ENCODE measurements around the gene BPIFA2. TPM values are rescaled to one million over a fixed set of nuclear protein-coding genes. Genes with fewer than 3 reads are reported as not detected.

BPIFA2 gene
- total and polyA plus RNA-seq, 2 of the 4 experiments (the other 2 are of a cell fraction), result not detected

DNA sequence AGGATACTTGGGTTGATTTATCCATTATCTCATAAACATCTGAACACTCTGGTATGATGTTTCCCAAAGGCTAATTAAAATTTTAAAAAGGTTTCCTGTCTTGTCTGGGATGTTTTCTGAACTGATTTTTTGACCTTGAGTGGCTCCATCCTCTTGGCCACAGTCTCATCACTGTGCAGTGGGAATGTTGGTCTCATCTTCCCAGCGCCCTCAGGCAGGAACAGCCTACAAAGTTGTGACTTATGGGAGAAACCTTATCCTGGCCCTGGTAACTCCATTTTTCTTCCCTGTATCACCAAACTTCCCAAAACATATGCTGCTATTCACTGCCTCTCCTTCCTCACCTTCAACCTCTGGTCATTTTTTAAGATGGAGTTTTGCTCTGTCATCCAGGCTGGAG, 42.4 kb downstream of the BPIFA2 start:
- Histone ChIP-seq H2AK5ac (ENCODE audit: low read depth, low read length) (no peak overlapping the region), H3K4me1 (ENCODE audit: control insufficient read depth, insufficient read depth, low read length) (no peaks in the 10 kb centered on the region), H3K56ac (ENCODE audit: extremely low read depth, insufficient read depth, low read length) (no peak overlapping the region), H3K9me3 (ENCODE audit: control insufficient read depth, insufficient read depth, low read length) (no peaks in the 10 kb centered on the region), H2BK15ac (ENCODE audit: low read depth, low read length) (no peak overlapping the region), H3K36me3 (ENCODE audit: control insufficient read depth, insufficient read depth, low read length) (no peaks in the 10 kb centered on the region), H3K9ac (ENCODE audit: low read depth, low read length) (no peak overlapping the region), H2AK9ac (replicated peaks; ENCODE audit: low read depth, low read length, poor library complexity) (no peak overlapping the region), H4K20me1 (ENCODE audit: insufficient read depth, low read length) (no peaks in the 10 kb centered on the region), H3K14ac (replicated peaks; ENCODE audit: low read depth, low read length) (no peak overlapping the region), H2BK5ac (ENCODE audit: low read depth, low read length, poor library complexity, severe bottlenecking) (no peak overlapping the region), H3K27me3 (ENCODE audit: control insufficient read depth, insufficient read depth, low read length) (no peaks in the 10 kb centered on the region), H3K79me1 (ENCODE audit: low read depth in 1 of 2, low read length in 2 of 2) (no peaks in the 10 kb centered on the region), H2BK120ac (ENCODE audit: low read depth, low read length) (no peak overlapping the region), H4K8ac (ENCODE audit: low read depth in 2 of 2, low read length in 2 of 2) (no peak overlapping the region), H4K91ac (ENCODE audit: insufficient read depth, low read depth, low read length) (no peak overlapping the region), H3K27ac (ENCODE audit: insufficient read depth, low read length) (no peak overlapping the region), H3K23ac (ENCODE audit: low read depth, low read length) (no peak overlapping the region), H3K4me3 (ENCODE audit: insufficient read depth, low read depth, low read length) (no peak overlapping the region), H2BK20ac (ENCODE audit: low read depth, low read length) (no peak overlapping the region), H3K18ac (ENCODE audit: low read depth, low read length) (no peak overlapping the region), H3K4me2 (ENCODE audit: low read depth, low read length) (no peak overlapping the region), H3K4ac (ENCODE audit: low read depth, low read length) (no peak overlapping the region), H4K5ac (ENCODE audit: low read depth, low read length) (no peak overlapping the region), H2AFZ (replicated peaks; ENCODE audit: low read length, poor library complexity) (no peak overlapping the region), H3K9me1 (ENCODE audit: insufficient read depth, low read length) (no peaks in the 10 kb centered on the region)
- no CpG with 5 or more reads among the region's 1 CpG for WGBS, 2 experiments (ENCODE audit: extremely low coverage in 2 of 2, insufficient read length in 1 of 2)
- dilution Hi-C loops (cut with HindIII; ENCODE audit: low sequenced_read_pairs, unreplicated experiment), result no loop called here
- CTCF ChIA-PET, result no interaction called here
- intact Hi-C loops (cut with micrococcal nuclease), result no loop called here
- POLR2A ChIA-PET (ENCODE audit: unreplicated experiment), result no interaction called here
- DNase-seq, result no peak
- no TSS peak for BruUV-seq (replicated peaks)
- in situ Hi-C loops (cut with MboI; ENCODE audit: low sequenced_read_pairs), result no loop called here
- ATAC-seq (ENCODE audit: low read depth), result no peak
- TF ChIP-seq MAZ (IDR thresholded peaks at IDR 0.05; ENCODE audit: borderline replicate concordance, low read depth, low read length), result no peak
- TF ChIP-seq CHD1 (IDR thresholded peaks at IDR 0.05; ENCODE audit: low read depth, low read length), result no peak

Measured in IMR-90 (cell line).